Measurements from ENCODE around the gene LCOR. TPM values are rescaled to one million over a fixed set of nuclear protein-coding genes. Genes with fewer than 3 reads are reported as not detected.

LCOR gene
- total RNA-seq, 1 experiment from 2014 or later = 10.5 TPM

GRCh38 chr10:96913906-96914305 is 81.8 kb downstream of the LCOR start:
- H3F3A ChIP-seq (ENCODE audit: low read length, unreplicated experiment) = no peaks in the 10 kb centered on the region
- no peaks in the 10 kb centered on the region for H3K79me2 ChIP-seq (ENCODE audit: low read length)
- H4K20me1 ChIP-seq (ENCODE audit: low read length) = no peaks in the 10 kb centered on the region
- ChIA-PET POLR2A (ENCODE audit: unreplicated experiment) (no interaction called here), CTCF (no interaction called here)
- TF ChIP-seq EZH2phosphoT487 (IDR thresholded peaks at IDR 0.05; ENCODE audit: borderline replicate concordance, low read length) (no peak), CTCF (conservative IDR thresholded peaks at IDR 0.05; ENCODE audit: low read depth, low read length) (no peak), EZH2 (IDR thresholded peaks at IDR 0.05; ENCODE audit: low read length, unreplicated experiment) (no peak)
- H3K27ac ChIP-seq (ENCODE audit: low read length) = no peak overlapping the region
- no peaks in the 10 kb centered on the region for H3K27me3 ChIP-seq (ENCODE audit: low read length)
- H3K9me3 ChIP-seq (ENCODE audit: low read length) = no peaks in the 10 kb centered on the region
- no peaks in the 10 kb centered on the region for H3K9me2 ChIP-seq (replicated peaks; ENCODE audit: low read length)
- H3K4me1 ChIP-seq (ENCODE audit: insufficient read depth, low read length) = 0 out of 2 replicates have a peak, but pooled peaks cover 6% of the 10 kb centered on the region
- H3K4me2 ChIP-seq (ENCODE audit: low read length) = no peak overlapping the region
- H3K9ac ChIP-seq (ENCODE audit: low read length) = no peak overlapping the region
- no peak overlapping the region for H3K4me3 ChIP-seq (ENCODE audit: low read length)
- no peak overlapping the region for H2AFZ ChIP-seq (ENCODE audit: low read length)
- DNase-seq = no peak
- no peak for ATAC-seq
- H3K36me3 ChIP-seq (ENCODE audit: low read depth, low read length) = no peaks in the 10 kb centered on the region
- intact Hi-C loops (cut with micrococcal nuclease) = no loop called here
- no TSS peak for BruUV-seq (replicated peaks)

GRCh38 chr10:96917628-96918027 is 85.5 kb downstream of the LCOR start:
- Histone ChIP-seq H4K20me1 (ENCODE audit: low read length) (no peaks in the 10 kb centered on the region), H3K79me2 (ENCODE audit: low read length) (no peaks in the 10 kb centered on the region), H3K9me3 (ENCODE audit: low read length) (no peaks in the 10 kb centered on the region), H3K4me1 (ENCODE audit: insufficient read depth, low read length) (no peaks in the 10 kb centered on the region), H3K27me3 (ENCODE audit: low read length) (no peaks in the 10 kb centered on the region), H3K36me3 (ENCODE audit: low read depth, low read length) (no peaks in the 10 kb centered on the region), H2AFZ (ENCODE audit: low read length) (no peak overlapping the region), H3K4me2 (ENCODE audit: low read length) (no peak overlapping the region), H3K27ac (ENCODE audit: low read length) (no peak overlapping the region), H3K9me2 (replicated peaks; ENCODE audit: low read length) (no peaks in the 10 kb centered on the region), H3K9ac (ENCODE audit: low read length) (no peak overlapping the region), H3K4me3 (ENCODE audit: low read length) (no peak overlapping the region), H3F3A (ENCODE audit: low read length, unreplicated experiment) (no peaks in the 10 kb centered on the region)
- DNase-seq = no peak
- BruUV-seq (replicated peaks) = no TSS peak
- intact Hi-C loops (cut with micrococcal nuclease) = no loop called here
- ATAC-seq = no peak
- TF ChIP-seq EZH2phosphoT487 (IDR thresholded peaks at IDR 0.05; ENCODE audit: borderline replicate concordance, low read length) = no peak
- no peak for TF ChIP-seq CTCF (conservative IDR thresholded peaks at IDR 0.05; ENCODE audit: low read depth, low read length)
- TF ChIP-seq EZH2 (IDR thresholded peaks at IDR 0.05; ENCODE audit: low read length, unreplicated experiment) = no peak
- ChIA-PET CTCF (no interaction called here), POLR2A (ENCODE audit: unreplicated experiment) (no interaction called here)

GRCh38 chr10:96918214-96919002 is 86.3 kb downstream of the LCOR start:
- ATAC-seq (no peak), DNase-seq (no peak)
- ChIA-PET POLR2A (ENCODE audit: unreplicated experiment) (no interaction called here), CTCF (no interaction called here)
- no TSS peak for BruUV-seq (replicated peaks)
- no peak for TF ChIP-seq EZH2 (IDR thresholded peaks at IDR 0.05; ENCODE audit: low read length, unreplicated experiment)
- no peak for TF ChIP-seq EZH2phosphoT487 (IDR thresholded peaks at IDR 0.05; ENCODE audit: borderline replicate concordance, low read length)
- H3K9me2 ChIP-seq (replicated peaks; ENCODE audit: low read length) = no peaks in the 10 kb centered on the region
- H3K36me3 ChIP-seq (ENCODE audit: low read depth, low read length) = no peaks in the 10 kb centered on the region
- no peak overlapping the region for H2AFZ ChIP-seq (ENCODE audit: low read length)
- H3K79me2 ChIP-seq (ENCODE audit: low read length) = no peaks in the 10 kb centered on the region
- no peaks in the 10 kb centered on the region for H3K9me3 ChIP-seq (ENCODE audit: low read length)
- intact Hi-C loops (cut with micrococcal nuclease) = no loop called here
- H4K20me1 ChIP-seq (ENCODE audit: low read length) = no peaks in the 10 kb centered on the region
- H3K9ac ChIP-seq (ENCODE audit: low read length) = no peak overlapping the region
- no peaks in the 10 kb centered on the region for H3F3A ChIP-seq (ENCODE audit: low read length, unreplicated experiment)
- no peaks in the 10 kb centered on the region for H3K4me1 ChIP-seq (ENCODE audit: insufficient read depth, low read length)
- H3K27me3 ChIP-seq (ENCODE audit: low read length) = no peaks in the 10 kb centered on the region
- H3K27ac ChIP-seq (ENCODE audit: low read length) = no peak overlapping the region
- H3K4me3 ChIP-seq (ENCODE audit: low read length) = no peak overlapping the region
- no peak overlapping the region for H3K4me2 ChIP-seq (ENCODE audit: low read length)

Measured in PC-3 (cell line).